CD14-positive monocyte (primary cell): Measurements from ENCODE around the gene GRM4. TPM values are rescaled to one million over a fixed set of nuclear protein-coding genes. Genes with fewer than 3 reads are reported as not detected.

ENCODE experiments used
- DNase-seq, 3 donors: peaks; one replicate each; pipeline ENCODE4 v3.0.0-alpha.2; 2011 to 2022
- H2AFZ ChIP-seq: 2 replicates; pipeline ENCODE4 v1.6.0; 2012; ENCODE audit warnings: mild to moderate bottlenecking, low read depth, low read length, inconsistent platforms; ENCODE audit not compliant: insufficient read depth, poor library complexity, severe bottlenecking
- H3K27ac ChIP-seq, 2 donors: 1 replicate in 1 of 2; 2 replicates in 1 of 2; pipeline ENCODE4 v1.5.1; 2012 to 2013; ENCODE audit warnings: low read length in 2 of 2, control low read depth in 1 of 2, inconsistent platforms in 1 of 2, low read depth in 1 of 2, mild to moderate bottlenecking in 1 of 2
- H3K27me3 ChIP-seq, 2 donors: one replicate each; pipeline versions ENCODE4 v1.6.0 to v1.6.1; 2011 to 2013; ENCODE audit warnings: low read length in 2 of 2; ENCODE audit not compliant: control insufficient read depth in 2 of 2, insufficient read depth in 2 of 2
- H3K36me3 ChIP-seq, 2 donors: replicated peaks in 1 of 2; 1 replicate in 1 of 2; 2 replicates in 1 of 2; pipeline versions ENCODE4 v1.5.1 to v1.6.1; 2012 to 2013; ENCODE audit warnings: low read length in 2 of 2, control low read depth in 1 of 2, inconsistent platforms in 1 of 2, mild to moderate bottlenecking in 1 of 2; ENCODE audit not compliant: insufficient read depth in 2 of 2, control insufficient read depth in 1 of 2
- H3K4me1 ChIP-seq, 2 donors: 1 replicate in 1 of 2; 2 replicates in 1 of 2; pipeline versions ENCODE4 v1.5.1 to v1.6.1; 2012 to 2013; ENCODE audit warnings: low read length in 2 of 2, control low read depth in 1 of 2, inconsistent platforms in 1 of 2, mild to moderate bottlenecking in 1 of 2, moderate library complexity in 1 of 2; ENCODE audit not compliant: insufficient read depth in 2 of 2, control insufficient read depth in 1 of 2
- H3K4me2 ChIP-seq: replicated peaks from 2 replicates; pipeline ENCODE3; 2012; ENCODE audit warnings: low read length, moderate library complexity, mild to moderate bottlenecking; ENCODE audit not compliant: poor library complexity, severe bottlenecking; ENCODE audit errors: extremely low read depth
- H3K4me3 ChIP-seq, 3 experiments: fragments of 200-600 bp in 1 of 3; sonication (generic) in 1 of 3; replicated peaks in 1 of 3; 1 replicate in 2 of 3; 2 replicates in 1 of 3; pipeline ENCODE4 v1.5.1; 2011 to 2013; ENCODE audit warnings: low read length in 3 of 3, mild to moderate bottlenecking in 3 of 3, control low read depth in 2 of 3, low read depth in 2 of 3, inconsistent platforms in 1 of 3, moderate library complexity in 1 of 3
- H3K79me2 ChIP-seq: 2 replicates; pipeline ENCODE4 v1.6.0; 2012; ENCODE audit warnings: mild to moderate bottlenecking, control low read depth, inconsistent platforms, low read length, moderate library complexity; ENCODE audit not compliant: insufficient read depth
- H3K9ac ChIP-seq: 2 replicates; pipeline ENCODE4 v1.6.0; 2017; ENCODE audit warnings: low read length, mild to moderate bottlenecking; ENCODE audit not compliant: insufficient read depth, poor library complexity, severe bottlenecking
- H3K9me3 ChIP-seq, 2 donors: replicated peaks in 1 of 2; 1 replicate in 1 of 2; 2 replicates in 1 of 2; pipeline versions ENCODE4 v1.5.1 to v1.6.1; 2012 to 2013; ENCODE audit warnings: low read length in 2 of 2, control low read depth in 1 of 2; ENCODE audit not compliant: control insufficient read depth in 1 of 2, insufficient read depth in 1 of 2
- H4K20me1 ChIP-seq: 2 replicates; pipeline ENCODE4 v1.6.0; 2012; ENCODE audit warnings: mild to moderate bottlenecking, low read length, control low read depth, moderate library complexity; ENCODE audit not compliant: insufficient read depth
- H3K27ac Mint-ChIP-seq, 7 donors: one replicate each; pipeline ENCODE4 v1.8.0; 2020; ENCODE audit warnings: mild to moderate bottlenecking in 7 of 7, mixed read lengths in 7 of 7, moderate library complexity in 6 of 7, inconsistent platforms in 2 of 7
- H3K27me3 Mint-ChIP-seq, 3 donors: one replicate each; pipeline ENCODE4 v1.8.0; 2021 to 2022; ENCODE audit warnings: low read depth in 3 of 3, mild to moderate bottlenecking in 3 of 3, mixed read lengths in 3 of 3, moderate library complexity in 3 of 3, inconsistent platforms in 1 of 3
- H3K36me3 Mint-ChIP-seq, 2 donors: one replicate each; pipeline ENCODE4 v1.8.0; 2020; ENCODE audit warnings: mixed read lengths in 2 of 2, inconsistent platforms in 1 of 2, mild to moderate bottlenecking in 1 of 2
- H3K4me1 Mint-ChIP-seq: one replicate; pipeline ENCODE4 v1.8.0; 2020; ENCODE audit warnings: mild to moderate bottlenecking, mixed read lengths
- H3K4me3 Mint-ChIP-seq, 2 donors: one replicate each; pipeline ENCODE4 v1.8.0; 2020; ENCODE audit warnings: mild to moderate bottlenecking in 2 of 2, mixed read lengths in 2 of 2, moderate library complexity in 1 of 2
- H3K9me3 Mint-ChIP-seq, 7 donors: one replicate each; pipeline ENCODE4 v1.8.0; 2020 to 2022; ENCODE audit warnings: mixed read lengths in 7 of 7, mild to moderate bottlenecking in 6 of 7, moderate library complexity in 6 of 7, inconsistent platforms in 2 of 7
- CTCF ChIP-seq: fragments of 200-600 bp; IDR thresholded peaks from one replicate; pipeline ENCODE4 v1.8.0; 2022; ENCODE audit warnings: antibody characterized with exemption, mild to moderate bottlenecking
- WGBS: methylation state at CpG from one replicate; pipeline ENCODE4 v1.1.5; 2013; ENCODE audit warnings: missing lambda C conversion rate; ENCODE audit not compliant: insufficient coverage; 5-methylcytosine and 5-hydroxymethylcytosine counted together
- intact Hi-C, 2 donors: fragments of 100-400 bp; cut with micrococcal nuclease; formaldehyde crosslinking; loops; one replicate each; pipeline versions ENCODE4 v1.15.0 to v1.15.1; 2023
- polyA plus RNA-seq, 3 donors: library from polyadenylated mRNA; depleted of rRNA in 1 of 3; unstranded in 2 of 3; stranded (reverse) in 1 of 3; fragments of 300-500 nt in 2 of 3; fragments of >200 nt in 1 of 3; fragmentation: Illumina TruSeq in 2 of 3; gene quantifications; 1 replicate in 2 of 3; 2 replicates in 1 of 3; pipeline ENCODE4 v1.2.3, GENCODE V29; 2012 to 2021

The GRM4 gene
- polyA plus RNA-seq, 3 donors: not detected

DNA sequence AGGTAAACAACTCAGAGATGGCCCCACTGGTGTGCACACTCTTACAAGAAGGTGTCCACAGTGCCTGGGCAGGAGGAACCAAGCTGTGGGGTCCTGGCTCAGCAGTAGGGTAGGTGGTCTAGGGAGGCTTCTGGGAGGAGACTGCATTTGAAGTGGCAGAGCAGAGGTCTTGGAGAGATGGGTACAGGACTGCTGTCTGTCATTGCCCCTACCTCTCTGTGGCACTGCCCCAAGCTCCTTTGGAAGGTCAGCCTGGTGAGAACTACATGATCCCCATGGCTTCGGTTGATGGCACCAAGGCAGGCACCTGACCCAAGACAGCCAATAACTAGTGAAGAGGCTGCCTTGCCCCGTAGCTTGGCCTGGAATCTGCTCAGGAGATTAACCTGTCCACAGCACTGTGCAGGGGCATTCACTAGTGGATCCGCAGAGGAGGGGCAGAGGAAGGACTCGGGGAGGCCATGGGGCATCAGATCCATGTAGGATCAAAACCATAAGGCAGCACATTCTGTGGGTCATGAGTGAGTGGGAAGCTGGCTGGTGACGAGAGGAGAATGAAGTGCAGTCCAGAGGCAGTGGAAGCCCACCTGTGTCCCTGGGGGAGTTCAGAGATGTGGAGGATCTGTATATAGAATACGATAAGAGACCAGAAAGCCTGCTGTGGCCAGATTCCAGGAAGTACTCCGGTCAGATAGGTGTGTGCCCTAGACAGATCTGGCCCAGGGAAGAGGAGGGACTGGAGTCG is 162.0 kb downstream of the GRM4 start:
- peaks cover 11% of the 10 kb centered on the region for H3K4me1 Mint-ChIP-seq
- peaks cover 0 to 9% (median 2%) of the 10 kb centered on the region in 7 donors for H3K9me3 Mint-ChIP-seq
- H3K4me1 ChIP-seq: peaks cover 9 to 12% of the 10 kb centered on the region in 2 donors
- no peak for DNase-seq
- H3K27ac ChIP-seq: no peak overlapping the region
- no peaks in the 10 kb centered on the region for H3K27me3 ChIP-seq
- H3K4me3 ChIP-seq: no peak overlapping the region
- TF ChIP-seq CTCF: no peak
- no peaks in the 10 kb centered on the region for H3K36me3 Mint-ChIP-seq
- no peak overlapping the region for H3K9ac ChIP-seq
- peaks cover 0 to 3% (median 1%) of the 10 kb centered on the region in 3 donors for H3K27me3 Mint-ChIP-seq
- 97% methylated on average over 8 of the region's 8 CpGs for WGBS
- no peak overlapping the region for H3K4me3 Mint-ChIP-seq
- no peak overlapping the region for H3K27ac Mint-ChIP-seq
- H2AFZ ChIP-seq: peak overlapping the region; percentile 76
- H4K20me1 ChIP-seq: no peaks in the 10 kb centered on the region
- H3K4me2 ChIP-seq: no peak overlapping the region
- H3K36me3 ChIP-seq: no peaks in the 10 kb centered on the region
- H3K9me3 ChIP-seq: no peaks in the 10 kb centered on the region
- no peaks in the 10 kb centered on the region for H3K79me2 ChIP-seq
- intact Hi-C loops: no loop called here

DNA sequence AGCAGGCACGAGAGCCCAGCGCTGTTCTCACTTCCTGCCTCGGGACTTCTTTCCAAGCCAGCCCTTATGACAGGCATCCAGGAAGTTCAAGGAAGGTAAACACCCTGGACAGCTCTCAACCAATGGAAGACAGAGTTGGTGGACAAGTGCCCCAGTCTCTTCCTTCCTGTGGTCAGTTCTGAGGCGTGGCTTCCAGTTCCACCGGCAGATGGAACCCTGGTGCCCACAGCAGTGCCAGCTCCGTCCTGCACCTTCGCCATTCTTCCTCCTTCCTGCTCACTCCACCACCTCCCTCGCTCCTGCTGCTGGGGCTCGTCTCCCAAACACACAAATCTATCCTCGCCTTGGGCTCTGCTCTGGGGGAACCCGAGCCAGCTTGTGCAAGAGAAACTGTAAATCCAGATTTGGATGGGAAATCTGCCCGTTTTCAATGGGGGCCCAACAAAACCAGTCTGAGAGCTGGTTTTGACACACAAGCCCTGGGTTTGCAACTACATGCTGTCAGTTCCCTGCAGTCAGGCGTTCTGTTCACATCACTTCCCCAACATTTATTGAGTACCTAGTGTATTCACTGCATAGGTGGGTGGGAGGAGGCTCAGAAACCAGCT is 162.7 kb downstream of the GRM4 start:
- Histone ChIP-seq H3K36me3 (no peaks in the 10 kb centered on the region), H3K4me2 (peak overlapping the region; percentile 59), H3K9me3 (no peaks in the 10 kb centered on the region), H3K27ac (no peak overlapping the region), H3K27me3 (no peaks in the 10 kb centered on the region), H2AFZ (peak overlapping the region; percentile 76), H3K4me3 (peak overlapping the region in 1 of 3 experiments; percentile 55), H3K9ac (no peak overlapping the region), H4K20me1 (no peaks in the 10 kb centered on the region), H3K79me2 (no peaks in the 10 kb centered on the region), H3K4me1 (peaks cover 9 to 12% of the 10 kb centered on the region in 2 donors)
- peak overlapping the region; percentile 48 to 80 for H3K4me3 Mint-ChIP-seq
- peaks cover 0 to 4% (median under 1%) of the 10 kb centered on the region in 3 donors for H3K27me3 Mint-ChIP-seq
- H3K36me3 Mint-ChIP-seq: no peaks in the 10 kb centered on the region
- H3K27ac Mint-ChIP-seq: peak overlapping the region in 2 of 7 donors; percentile 46 to 54
- DNase-seq: peak; percentile 3 to 40 (median 12)
- peaks cover 0 to 9% (median 2%) of the 10 kb centered on the region in 7 donors for H3K9me3 Mint-ChIP-seq
- intact Hi-C loops: no loop called here
- TF ChIP-seq CTCF: no peak
- H3K4me1 Mint-ChIP-seq: peaks cover 11% of the 10 kb centered on the region
- WGBS: 18% methylated on average over 12 of the region's 13 CpGs
